Measurements from ENCODE around the gene BRSK2. TPM values are rescaled to one million over a fixed set of nuclear protein-coding genes. Genes with fewer than 3 reads are reported as not detected.
A peak's percentile ranks its signal among the peaks of the same experiment; 100 is the strongest.

BRSK2 gene
- total and polyA plus RNA-seq, 2 donors from 2014 or later: 0.43 to 1.2 TPM

DNA sequence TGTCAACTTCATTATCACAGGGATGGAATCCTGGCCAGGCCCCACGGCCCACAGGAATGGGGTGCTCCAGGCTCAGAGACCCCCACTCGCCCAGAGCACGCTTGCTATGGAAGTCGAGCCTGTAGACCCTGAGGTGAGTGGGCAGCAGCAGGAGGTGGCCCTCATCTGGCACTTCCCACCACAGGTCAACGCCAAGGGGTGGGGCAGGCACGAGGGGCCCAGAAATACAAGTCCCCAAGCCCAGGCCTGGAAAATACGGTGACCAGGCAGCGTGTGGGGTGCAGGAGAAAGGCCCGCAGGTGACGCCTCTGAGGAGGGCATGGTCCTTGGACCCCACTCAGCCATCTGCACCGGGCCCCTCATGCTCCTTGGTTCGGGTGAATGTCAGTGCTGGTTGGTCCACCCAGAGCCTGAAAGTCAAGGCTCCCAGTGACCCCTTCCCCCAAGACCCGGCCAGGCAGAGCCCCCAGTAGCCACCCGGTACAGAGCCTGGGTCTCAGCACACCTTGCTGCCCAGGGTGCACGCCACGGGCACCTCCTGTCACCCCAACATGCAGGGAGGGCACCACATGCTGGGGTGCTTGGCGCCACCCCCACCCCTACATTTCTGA, 94.4 kb downstream of the BRSK2 start:
- H3K27me3 ChIP-seq (ENCODE audit: control insufficient read depth, insufficient read depth, low read length): no peaks in the 10 kb centered on the region
- no peak overlapping the region for H3K9ac ChIP-seq (ENCODE audit: low read length in 3 of 3)
- no peak overlapping the region for H3K4me3 ChIP-seq (ENCODE audit: low read length in 3 of 3)
- H3K27ac ChIP-seq (ENCODE audit: low read depth in 2 of 2, low read length in 2 of 2): no peak overlapping the region
- peak in 1 of 5 donors; percentile 71 for DNase-seq
- no peak for FAIRE-seq
- intact Hi-C loops (cut with DNase I): no loop called here
- peaks cover 0 to 11% (median 5%) of the 10 kb centered on the region in 3 donors for H3K36me3 ChIP-seq (ENCODE audit: control insufficient read depth in 2 of 3, insufficient read depth in 3 of 3, low read length in 3 of 3)
- TF ChIP-seq, protein P1, sequence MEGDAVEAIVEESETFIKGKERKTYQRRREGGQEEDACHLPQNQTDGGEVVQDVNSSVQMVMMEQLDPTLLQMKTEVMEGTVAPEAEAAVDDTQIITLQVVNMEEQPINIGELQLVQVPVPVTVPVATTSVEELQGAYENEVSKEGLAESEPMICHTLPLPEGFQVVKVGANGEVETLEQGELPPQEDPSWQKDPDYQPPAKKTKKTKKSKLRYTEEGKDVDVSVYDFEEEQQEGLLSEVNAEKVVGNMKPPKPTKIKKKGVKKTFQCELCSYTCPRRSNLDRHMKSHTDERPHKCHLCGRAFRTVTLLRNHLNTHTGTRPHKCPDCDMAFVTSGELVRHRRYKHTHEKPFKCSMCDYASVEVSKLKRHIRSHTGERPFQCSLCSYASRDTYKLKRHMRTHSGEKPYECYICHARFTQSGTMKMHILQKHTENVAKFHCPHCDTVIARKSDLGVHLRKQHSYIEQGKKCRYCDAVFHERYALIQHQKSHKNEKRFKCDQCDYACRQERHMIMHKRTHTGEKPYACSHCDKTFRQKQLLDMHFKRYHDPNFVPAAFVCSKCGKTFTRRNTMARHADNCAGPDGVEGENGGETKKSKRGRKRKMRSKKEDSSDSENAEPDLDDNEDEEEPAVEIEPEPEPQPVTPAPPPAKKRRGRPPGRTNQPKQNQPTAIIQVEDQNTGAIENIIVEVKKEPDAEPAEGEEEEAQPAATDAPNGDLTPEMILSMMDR (IDR thresholded peaks at IDR 0.05; ENCODE audit: borderline replicate concordance, extremely low read depth, insufficient read depth): no peak
- no peaks in the 10 kb centered on the region for H3K9me3 ChIP-seq (ENCODE audit: control insufficient read depth in 2 of 3, insufficient read depth in 1 of 3, low read length in 3 of 3)
- H3K4me1 ChIP-seq (ENCODE audit: control insufficient read depth in 2 of 3, insufficient read depth in 2 of 3, low read depth in 1 of 3, low read length in 3 of 3): peaks cover 0 to 32% (median 8%) of the 10 kb centered on the region in 3 donors

DNA sequence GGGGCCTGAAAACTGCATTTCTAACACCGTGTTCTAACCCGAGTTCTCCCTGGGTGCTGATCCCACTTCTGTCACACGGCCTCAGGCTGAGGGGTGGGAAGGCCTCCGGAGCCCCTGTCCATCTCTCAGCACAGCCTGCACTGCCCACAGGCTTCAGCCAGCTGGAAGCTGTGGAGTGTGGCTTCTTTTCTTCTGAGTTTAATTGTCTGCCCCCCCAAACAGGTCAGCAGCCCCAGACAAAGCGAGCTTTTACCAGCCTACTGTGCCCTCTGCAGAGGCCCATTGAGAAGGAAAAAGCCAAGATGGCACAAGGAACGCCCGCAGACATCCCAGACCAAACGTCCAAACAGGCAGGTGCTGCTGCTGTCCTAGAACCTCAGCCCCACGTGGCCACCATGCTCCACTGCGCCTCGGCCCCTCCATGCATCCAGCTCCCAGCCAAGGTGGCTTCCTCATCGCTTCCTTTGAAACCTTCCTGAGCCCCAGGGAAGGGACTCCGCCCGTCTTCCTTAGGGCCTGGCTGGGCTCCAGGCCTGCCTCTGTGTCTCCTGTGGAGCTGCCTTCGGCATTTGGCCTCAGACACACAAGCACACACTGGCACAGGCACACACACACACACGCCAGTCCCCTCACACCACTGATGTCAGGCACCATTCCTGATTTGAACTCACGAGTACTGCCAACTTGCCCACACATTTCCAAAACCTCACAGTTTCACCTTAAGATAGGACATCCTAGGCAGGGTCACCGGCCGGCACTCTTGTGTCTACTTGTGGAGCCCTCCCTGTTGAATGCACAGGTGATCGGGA, 95.2 kb downstream of the BRSK2 start:
- intact Hi-C loops (cut with DNase I): no loop called here
- TF ChIP-seq, protein P1 (IDR thresholded peaks at IDR 0.05; ENCODE audit: borderline replicate concordance, extremely low read depth, insufficient read depth): no peak
- FAIRE-seq (no peak), DNase-seq (peak in 1 of 5 donors; percentile 67)
- H3K27ac ChIP-seq (ENCODE audit: low read depth in 2 of 2, low read length in 2 of 2): peak overlapping the region in 1 of 2 donors; percentile 22
- no peaks in the 10 kb centered on the region for H3K9me3 ChIP-seq (ENCODE audit: control insufficient read depth in 2 of 3, insufficient read depth in 1 of 3, low read length in 3 of 3)
- no peak overlapping the region for H3K9ac ChIP-seq (ENCODE audit: low read length in 3 of 3)
- peaks cover 0 to 32% (median 8%) of the 10 kb centered on the region in 3 donors for H3K4me1 ChIP-seq (ENCODE audit: control insufficient read depth in 2 of 3, insufficient read depth in 2 of 3, low read depth in 1 of 3, low read length in 3 of 3)
- H3K4me3 ChIP-seq (ENCODE audit: low read length in 3 of 3): no peak overlapping the region
- peaks cover 0 to 4% (median 0%) of the 10 kb centered on the region in 3 donors for H3K36me3 ChIP-seq (ENCODE audit: control insufficient read depth in 2 of 3, insufficient read depth in 3 of 3, low read length in 3 of 3)
- no peaks in the 10 kb centered on the region for H3K27me3 ChIP-seq (ENCODE audit: control insufficient read depth, insufficient read depth, low read length)

DNA sequence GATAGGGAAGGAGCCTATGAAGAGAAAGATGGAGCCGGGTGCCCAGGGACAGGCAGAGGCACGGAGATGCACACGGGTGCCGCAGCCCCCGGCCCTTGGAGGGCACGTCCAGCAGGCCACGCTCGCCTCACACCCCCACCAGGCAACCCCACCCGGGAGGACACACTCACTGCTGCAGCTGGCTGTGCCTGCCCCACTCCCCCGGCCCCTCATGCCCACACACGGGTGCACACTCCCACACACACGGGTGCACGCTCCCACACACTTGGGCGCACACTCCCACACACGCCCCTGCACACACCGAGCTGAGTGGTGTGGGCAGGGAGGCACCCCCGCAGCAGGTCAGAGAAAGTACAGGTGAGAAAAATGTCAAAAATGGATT, 95.8 kb downstream of the BRSK2 start:
- FAIRE-seq: no peak
- Histone ChIP-seq H3K9ac (ENCODE audit: low read length in 3 of 3) (no peak overlapping the region), H3K4me3 (ENCODE audit: low read length in 3 of 3) (no peak overlapping the region), H3K9me3 (ENCODE audit: control insufficient read depth in 2 of 3, insufficient read depth in 1 of 3, low read length in 3 of 3) (no peaks in the 10 kb centered on the region), H3K27me3 (ENCODE audit: control insufficient read depth, insufficient read depth, low read length) (no peaks in the 10 kb centered on the region), H3K4me1 (ENCODE audit: control insufficient read depth in 2 of 3, insufficient read depth in 2 of 3, low read depth in 1 of 3, low read length in 3 of 3) (peaks cover 0 to 32% (median 8%) of the 10 kb centered on the region in 3 donors), H3K27ac (ENCODE audit: low read depth in 2 of 2, low read length in 2 of 2) (no peak overlapping the region), H3K36me3 (ENCODE audit: control insufficient read depth in 2 of 3, insufficient read depth in 3 of 3, low read length in 3 of 3) (no peaks in the 10 kb centered on the region)
- DNase-seq: peak in 1 of 5 donors; percentile 67
- intact Hi-C loops (cut with DNase I): no loop called here
- TF ChIP-seq, protein P1 (IDR thresholded peaks at IDR 0.05; ENCODE audit: borderline replicate concordance, extremely low read depth, insufficient read depth): no peak
